Cardiac septum (tissue), 1 donor: ENCODE measurements around the gene SH2D3A. TPM values are rescaled to one million over a fixed set of nuclear protein-coding genes. Genes with fewer than 3 reads are reported as not detected.

Source experiments
- DNase-seq: peaks from one replicate; pipeline ENCODE4 v3.0.0-alpha.2; 2020; ENCODE audit warnings: low spot score
- intact Hi-C: fragments of 100-400 bp; cut with DNase I; formaldehyde crosslinking; loops from one replicate; pipeline ENCODE4 v1.14.0; 2022
- total RNA-seq: library from RNA; stranded (reverse); fragmentation: NEBNext Ultra II Directional; extraction: Animal tissue kit (Norgen Biotek cat#: 25700); gene quantifications from one replicate; pipeline ENCODE4 v1.2.1, GENCODE V29; 2021
- donor health status: DM: no; HTN: no; CAD: no.

SH2D3A gene
- total RNA-seq, 1 donor from 2014 or later, result 0.40 TPM

- intact Hi-C loops, result no loop called here
- no peak for DNase-seq
Observed at GRCh38 chr19:6728346-6728745, 38.9 kb downstream of the SH2D3A start.

GRCh38 chr19:6725513-6726231, 41.6 kb downstream of the SH2D3A start:
- no peak for DNase-seq
- intact Hi-C loops, result no loop called here

GRCh38 chr19:6724631-6725492, 42.4 kb downstream of the SH2D3A start:
- DNase-seq, result no peak
- intact Hi-C loops, result no loop called here

GRCh38 chr19:6723738-6724137, 43.5 kb downstream of the SH2D3A start:
- intact Hi-C loops, result no loop called here
- no peak for DNase-seq

- intact Hi-C loops, result no loop called here
- DNase-seq, result no peak
Observed at GRCh38 chr19:6723108-6723618, 44.1 kb downstream of the SH2D3A start.

- DNase-seq, result no peak
Observed at GRCh38 chr19:6721773-6722172, 45.5 kb downstream of the SH2D3A start.

GRCh38 chr19:6721138-6721474, 46.1 kb downstream of the SH2D3A start:
- intact Hi-C loops, result no loop called here

More at GRCh38 chr19:6721773-6722172, 45.5 kb downstream of the SH2D3A start:
- intact Hi-C loops, result no loop called here

GRCh38 chr19:6720369-6721137, 46.7 kb downstream of the SH2D3A start, which contains the start of gene C3:
C3 (minus strand) TSS chr19:6720650; CDS start chr19:6720589, 61 bp downstream.
- intact Hi-C loops, result no loop called here
- no peak for DNase-seq

More at GRCh38 chr19:6721138-6721474, 46.1 kb downstream of the SH2D3A start:
- DNase-seq, result no peak

- intact Hi-C loops, result no loop called here
- DNase-seq, result no peak
Observed at GRCh38 chr19:6719992-6720368, 47.3 kb downstream of the SH2D3A start.

GRCh38 chr19:6719540-6719861, 47.7 kb downstream of the SH2D3A start:
- intact Hi-C loops, result no loop called here

GRCh38 chr19:6718741-6719539, 48.3 kb downstream of the SH2D3A start:
- DNase-seq, result no peak
- intact Hi-C loops, result no loop called here

More at GRCh38 chr19:6719540-6719861, 47.7 kb downstream of the SH2D3A start:
- no peak for DNase-seq

GRCh38 chr19:6718111-6718740, 49.0 kb downstream of the SH2D3A start:
- DNase-seq, result no peak

GRCh38 chr19:6717441-6717971, 49.7 kb downstream of the SH2D3A start:
- intact Hi-C loops, result no loop called here

More at GRCh38 chr19:6718111-6718740, 49.0 kb downstream of the SH2D3A start:
- intact Hi-C loops, result no loop called here

GRCh38 chr19:6717036-6717435, 50.2 kb downstream of the SH2D3A start:
- intact Hi-C loops, result no loop called here
- no peak for DNase-seq

More at GRCh38 chr19:6717441-6717971, 49.7 kb downstream of the SH2D3A start:
- DNase-seq, result no peak

GRCh38 chr19:6716610-6716970, 50.6 kb downstream of the SH2D3A start:
- intact Hi-C loops, result no loop called here
- DNase-seq, result no peak

- intact Hi-C loops, result no loop called here
- no peak for DNase-seq
Observed at GRCh38 chr19:6714749-6715555, 52.3 kb downstream of the SH2D3A start.

- DNase-seq, result no peak
- intact Hi-C loops, result no loop called here
Observed at GRCh38 chr19:6713773-6714692, 53.2 kb downstream of the SH2D3A start.
